HG03460 (cell line): ENCODE results near the gene PDGFC.

Experiments
- ATAC-seq: cut with Tn5 transposase; IDR thresholded peaks from one replicate; pipeline ENCODE4 v1.9.1; 2021; ENCODE audit not compliant: unreplicated experiment

PDGFC gene

DNA sequence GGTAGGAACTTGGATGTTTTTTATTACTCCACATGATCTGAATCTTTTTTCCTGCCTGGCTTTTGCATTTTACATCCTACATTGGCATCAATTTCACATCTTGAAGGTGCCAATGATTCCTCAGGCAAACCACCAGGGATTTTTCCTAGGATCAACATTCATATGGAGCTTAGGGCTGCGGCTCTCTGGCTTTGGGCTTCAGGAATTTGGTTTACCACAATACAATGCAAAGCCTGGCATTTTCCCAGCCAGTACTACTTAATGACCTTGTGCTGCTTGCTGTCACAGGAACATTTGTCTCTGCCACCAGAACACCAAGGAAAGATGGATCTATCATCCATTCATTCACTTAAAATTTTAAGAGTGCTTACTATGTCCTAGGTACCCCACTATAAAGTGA lies 180.7 kb downstream of the PDGFC start:
- no peak for ATAC-seq

DNA sequence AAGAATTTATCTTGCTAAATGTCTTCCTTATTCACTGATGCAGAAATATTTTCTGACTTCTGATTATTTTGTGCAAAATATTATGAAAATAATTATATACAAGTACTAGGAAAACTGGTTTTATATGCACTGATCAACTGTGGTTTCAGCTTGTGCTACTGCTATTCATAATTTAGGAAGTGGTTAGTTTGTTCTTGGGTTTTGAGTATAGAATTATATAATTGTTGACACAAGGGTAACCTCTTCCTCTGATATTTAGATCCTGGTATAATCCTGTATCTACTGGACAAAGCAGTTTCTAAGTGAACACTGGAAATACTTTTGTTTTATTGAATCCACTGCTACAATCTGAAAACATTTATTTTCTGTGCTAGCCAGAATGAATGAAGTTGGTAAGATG lies 182.8 kb downstream of the PDGFC start:
- ATAC-seq = no peak

DNA sequence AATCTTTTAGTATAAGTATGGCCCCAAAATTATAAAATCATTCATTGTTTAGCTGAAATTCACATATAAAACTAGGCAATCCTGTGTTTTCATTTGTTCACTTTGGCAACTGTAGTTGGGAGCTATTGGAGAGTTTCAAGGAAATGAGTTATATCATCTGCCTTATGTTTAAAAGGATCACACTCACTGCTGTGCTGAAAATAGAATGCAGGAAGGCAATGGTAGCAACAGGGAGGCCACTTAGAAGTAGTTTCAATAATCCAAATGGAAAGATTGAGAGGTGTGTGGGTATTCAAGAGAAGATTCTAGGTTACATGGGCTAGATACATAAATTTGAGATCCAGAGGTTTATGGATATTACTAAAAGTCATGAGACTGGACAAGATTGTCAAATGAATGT lies 184.9 kb downstream of the PDGFC start:
- no peak for ATAC-seq

DNA sequence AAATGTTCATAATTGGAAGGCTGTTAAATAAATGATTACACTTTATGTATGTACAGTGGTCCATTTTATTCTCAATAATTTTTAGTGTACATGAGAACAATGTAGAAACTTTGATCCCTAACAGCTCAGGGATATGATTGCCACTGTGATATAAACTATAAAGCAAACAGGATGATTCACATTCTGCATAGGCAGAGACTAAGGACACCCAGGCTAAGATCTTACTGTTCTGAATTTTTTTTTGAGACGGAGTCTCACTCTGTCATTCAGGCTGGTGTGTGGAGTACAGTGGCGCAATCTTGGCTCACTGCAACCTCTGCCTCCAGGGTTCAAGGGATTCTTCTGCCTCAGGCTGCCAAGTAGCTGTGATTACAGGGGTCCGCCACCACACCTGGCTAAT lies 186.6 kb downstream of the PDGFC start:
- no peak for ATAC-seq

DNA sequence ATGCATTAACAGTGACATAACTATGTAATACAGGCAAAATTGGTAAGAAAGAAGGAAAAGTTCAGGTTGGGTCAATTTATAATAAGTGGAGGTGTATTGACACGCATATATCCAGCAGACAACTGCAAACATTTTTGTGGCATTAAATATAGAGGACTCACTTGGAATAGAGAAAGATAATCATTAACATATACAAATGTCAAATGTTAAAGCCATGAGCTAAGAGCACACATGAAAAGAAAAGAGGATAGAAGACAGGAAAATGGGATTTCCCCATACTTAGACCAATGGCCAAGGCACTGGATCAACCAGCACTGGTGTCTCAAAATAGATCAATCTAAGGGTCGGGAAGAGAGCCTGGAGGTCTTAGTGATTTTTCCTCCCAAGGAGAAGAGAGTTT lies 187.6 kb downstream of the PDGFC start:
- ATAC-seq = no peak

DNA sequence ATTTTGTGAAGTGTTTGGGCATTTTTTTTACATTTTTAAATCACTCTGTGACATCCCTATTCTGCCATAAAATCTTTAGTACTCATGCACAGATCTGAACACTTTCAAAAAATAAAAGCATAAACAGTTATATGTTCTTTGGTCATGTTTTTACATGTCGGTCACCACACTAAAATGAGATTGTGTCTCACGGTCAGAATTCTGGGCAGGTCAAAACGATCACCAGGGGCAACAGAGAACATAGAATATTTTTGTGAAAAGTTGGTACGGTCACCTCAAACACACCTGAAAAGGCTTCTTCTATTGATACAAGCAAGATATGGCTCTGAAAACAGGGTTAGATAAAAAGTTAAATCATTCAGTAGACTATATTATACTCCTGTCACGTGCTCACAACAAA lies 189.1 kb downstream of the PDGFC start:
- ATAC-seq = no peak

DNA sequence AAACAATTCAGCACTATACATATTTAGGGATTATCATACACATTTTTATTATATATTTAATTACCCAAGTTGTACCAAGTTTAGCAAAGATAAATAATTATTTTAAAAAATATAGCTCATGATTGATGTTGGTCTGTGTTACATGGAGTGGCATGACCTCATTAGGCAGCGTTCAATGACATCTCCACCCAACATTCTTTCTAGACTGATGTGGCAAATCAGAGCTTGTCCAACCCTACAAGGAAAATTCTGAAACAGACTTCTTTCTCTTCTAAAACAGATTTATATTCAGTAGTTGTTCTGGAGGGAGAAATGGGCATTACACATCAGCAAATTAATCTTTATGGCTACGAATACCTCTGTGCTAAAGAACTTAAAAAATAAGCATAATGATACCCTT lies 189.7 kb downstream of the PDGFC start:
- ATAC-seq = no peak

DNA sequence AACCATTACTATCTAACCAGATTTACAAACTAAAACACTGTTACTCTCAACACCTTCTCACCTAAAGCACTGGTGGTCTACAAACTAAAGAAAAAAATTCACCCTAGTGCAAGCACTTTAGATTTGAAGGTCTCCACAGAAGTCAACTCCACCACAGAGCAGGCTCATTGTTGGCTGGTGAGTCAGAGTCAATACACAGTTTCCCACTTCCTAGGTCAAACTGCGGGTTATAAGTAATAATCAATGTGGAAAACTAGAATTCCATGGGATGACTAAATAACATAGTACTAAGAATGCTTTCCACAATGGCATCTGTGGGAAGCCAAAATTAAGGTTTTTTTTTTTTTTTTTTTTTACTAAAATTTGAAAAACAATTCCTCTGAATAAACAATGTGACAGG lies 191.8 kb downstream of the PDGFC start:
- no peak for ATAC-seq

DNA sequence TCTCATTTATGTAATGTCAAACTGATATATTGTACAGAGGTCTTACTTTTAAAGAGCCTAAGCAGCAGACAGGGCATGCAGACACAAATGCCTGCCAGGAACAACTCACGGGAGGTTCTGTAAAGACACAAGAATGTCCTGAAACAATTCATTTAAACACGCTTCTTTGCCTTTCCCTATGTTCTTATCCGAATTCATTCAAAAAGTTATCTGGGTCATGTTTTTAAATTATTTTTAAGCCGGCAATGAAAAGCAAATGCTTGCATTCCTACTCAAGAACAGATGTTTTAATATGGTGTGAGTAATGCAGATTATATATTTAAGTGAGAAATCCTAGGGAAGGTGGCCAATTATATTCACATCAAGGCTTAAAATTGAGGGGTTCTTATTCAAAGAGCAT lies 192.6 kb downstream of the PDGFC start:
- no peak for ATAC-seq

DNA sequence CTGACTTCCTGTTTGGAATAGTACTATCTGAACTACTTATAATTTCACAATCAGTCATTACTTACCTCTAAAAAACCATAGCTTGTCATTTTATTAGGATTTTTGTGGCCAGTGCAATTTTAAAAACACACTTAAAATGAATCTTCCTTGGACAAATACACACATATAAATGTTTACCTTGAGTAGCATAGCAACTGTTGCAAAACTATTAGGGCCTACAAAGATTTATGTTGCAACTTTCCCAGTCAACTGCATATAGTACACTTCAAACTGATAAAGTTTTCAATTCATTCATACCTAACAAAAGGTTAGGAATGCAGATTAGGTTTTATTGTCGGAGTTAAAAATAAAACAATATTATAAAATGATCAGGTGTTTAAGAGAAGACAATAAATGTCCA lies 193.0 kb downstream of the PDGFC start:
- ATAC-seq = no peak

DNA sequence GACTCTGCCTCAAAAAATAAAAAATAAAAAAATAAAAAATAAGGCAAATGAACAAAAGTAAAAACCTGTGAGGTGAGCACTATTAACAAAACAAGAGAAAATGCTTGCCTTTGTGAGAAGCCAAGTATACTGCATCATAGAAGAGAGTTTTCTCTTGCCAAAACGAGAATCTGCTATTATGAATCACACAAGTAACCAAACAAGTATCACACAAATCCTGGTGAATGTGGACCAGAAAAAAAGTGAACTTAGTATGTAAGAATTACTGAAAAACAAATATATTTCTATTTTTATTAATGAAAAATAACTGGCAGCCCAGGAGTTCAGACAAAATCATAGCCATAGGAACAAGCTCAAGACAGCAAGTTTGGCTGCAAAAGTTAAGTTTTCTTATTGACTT lies 193.5 kb downstream of the PDGFC start:
- no peak for ATAC-seq

DNA sequence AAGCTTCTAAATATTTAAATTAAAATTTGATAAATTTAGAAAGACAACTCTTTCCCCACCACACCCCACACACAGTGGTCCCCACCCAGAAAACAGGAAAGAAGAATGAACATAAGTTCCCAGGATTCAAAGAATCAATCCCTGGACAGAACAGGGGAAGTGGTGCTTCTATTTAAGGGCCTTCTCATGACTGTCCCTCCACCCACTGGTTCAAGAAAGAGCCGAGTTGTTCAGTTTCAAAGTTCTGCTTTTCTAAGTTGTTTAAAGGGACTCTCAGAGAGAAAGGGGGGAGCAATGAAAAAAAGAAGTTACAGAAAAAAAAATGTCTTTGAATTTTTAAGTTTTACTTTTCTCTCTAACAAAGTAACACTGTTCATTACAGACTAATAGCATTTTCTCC lies 195.8 kb downstream of the PDGFC start:
- no peak for ATAC-seq

DNA sequence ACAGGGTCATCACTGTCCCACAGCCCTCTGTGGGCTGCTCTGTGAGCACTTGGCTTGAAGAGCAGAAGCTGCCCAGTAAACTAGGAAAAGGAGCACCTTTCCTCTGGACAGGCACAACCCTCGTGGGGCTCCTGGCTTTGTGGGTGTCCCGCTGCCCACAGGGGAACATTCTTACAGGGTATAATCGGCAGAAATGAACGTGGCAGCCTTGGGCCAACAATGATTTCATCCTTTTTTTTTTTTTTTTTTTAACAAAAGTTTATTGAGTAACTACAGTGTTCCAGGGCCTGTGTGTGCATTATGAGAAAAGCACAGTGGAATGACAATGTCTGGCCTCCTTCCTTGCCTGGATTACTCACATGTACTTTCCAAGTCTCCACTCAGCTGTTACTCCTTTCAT lies 197.2 kb downstream of the PDGFC start:
- ATAC-seq = no peak

DNA sequence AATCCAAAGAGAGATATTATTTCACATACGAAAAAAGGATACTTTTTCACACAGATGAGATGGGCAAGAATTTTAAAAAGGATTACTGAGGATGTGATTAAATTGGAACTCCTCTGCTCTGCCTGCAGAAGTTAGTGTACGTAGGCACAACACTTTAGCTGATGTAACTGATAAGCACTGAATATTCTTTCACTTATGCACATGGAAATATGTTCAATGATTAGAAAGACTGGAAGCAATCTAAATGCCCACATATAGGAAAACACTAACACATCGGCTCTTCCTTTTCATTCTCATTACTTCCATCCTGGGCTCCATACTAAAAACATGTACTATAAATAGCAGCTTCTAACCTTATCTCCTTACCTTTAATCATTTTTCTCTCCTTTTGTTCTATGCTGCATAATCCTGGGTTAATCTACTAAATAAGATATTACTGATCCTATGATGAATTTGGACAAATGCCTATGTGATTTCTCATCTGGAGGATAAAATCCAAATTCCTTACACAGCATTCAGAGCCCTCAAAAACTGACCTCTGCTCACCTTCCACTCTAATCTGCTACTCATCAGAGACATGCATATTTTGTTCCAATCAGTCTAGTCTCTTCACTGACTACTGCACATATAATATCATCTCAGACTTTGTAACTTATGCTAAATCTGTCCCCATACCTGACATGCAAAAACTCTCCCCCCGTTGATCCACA lies 197.8 kb downstream of the PDGFC start:
- no peak for ATAC-seq

DNA sequence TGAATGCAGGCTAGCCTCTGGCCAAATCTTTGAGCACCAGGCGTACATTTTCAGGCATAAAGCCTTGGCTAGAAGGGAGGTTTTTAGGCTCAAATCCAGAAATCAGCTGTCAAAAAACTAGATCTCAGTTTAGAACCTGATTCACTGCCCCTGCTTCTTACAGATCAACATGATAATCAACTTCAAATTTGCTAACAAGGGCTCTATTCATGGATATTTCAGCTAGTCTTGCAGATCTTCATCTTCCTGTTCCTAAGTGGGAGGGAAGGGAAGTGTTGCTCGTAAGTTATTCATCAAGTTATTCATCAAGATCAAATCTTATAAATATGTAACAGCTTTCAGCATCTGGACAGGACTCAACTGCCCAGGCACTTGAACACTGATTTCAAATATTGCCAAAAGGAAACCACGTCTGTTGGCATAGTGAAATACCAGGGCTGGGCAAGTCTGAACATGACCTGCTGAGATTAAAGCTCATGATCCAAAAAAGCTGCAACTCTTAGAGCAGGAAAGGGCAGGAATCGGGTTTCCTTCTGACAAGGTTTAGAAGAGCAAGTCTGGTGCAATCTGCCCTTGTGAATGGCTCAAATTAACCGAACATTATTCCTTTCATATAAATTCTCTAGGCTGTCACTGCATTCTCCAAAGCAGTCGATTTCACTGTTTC lies 200.3 kb downstream of the PDGFC start:
- no peak for ATAC-seq

DNA sequence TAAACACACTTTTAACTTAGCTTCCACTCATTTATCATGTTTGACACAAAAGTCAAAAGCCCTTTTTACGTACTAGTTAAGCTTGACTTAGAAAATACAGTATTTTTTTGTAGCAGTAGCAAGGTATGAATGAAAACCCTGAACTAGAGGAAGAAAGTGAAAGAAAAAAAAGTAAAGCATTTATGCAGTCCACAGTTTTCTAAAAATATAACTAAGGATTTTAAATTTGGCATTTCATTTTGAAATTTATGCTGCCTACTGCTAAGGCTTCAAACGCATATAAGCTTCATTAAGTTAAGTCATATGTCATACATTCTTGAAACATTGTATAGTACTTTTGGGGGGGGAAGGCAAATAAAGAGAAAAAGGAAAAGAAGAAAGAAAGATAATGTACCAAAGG lies 201.5 kb downstream of the PDGFC start:
- no peak for ATAC-seq

DNA sequence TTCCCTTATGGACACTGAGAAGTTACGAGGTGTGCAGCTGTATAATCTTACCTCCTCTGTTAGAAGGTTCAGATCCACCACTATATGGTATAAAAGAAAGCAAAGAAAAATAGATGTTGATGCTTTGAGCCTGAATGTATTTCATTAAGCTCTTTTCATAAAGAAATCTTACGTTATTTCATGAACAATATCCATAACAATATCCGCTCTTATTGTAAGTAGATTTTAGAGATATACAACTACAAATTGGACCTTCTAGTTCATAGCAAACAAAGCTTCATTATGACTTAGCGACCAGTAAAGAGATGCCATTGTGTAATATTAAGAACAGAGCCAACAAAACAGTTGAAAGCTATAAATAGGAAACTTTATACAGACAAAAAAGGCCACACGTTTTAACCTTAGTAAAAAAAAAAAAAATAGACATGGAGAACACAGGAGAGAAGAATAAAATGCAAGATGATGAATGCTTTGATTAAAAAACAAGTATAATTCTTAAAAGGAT lies 203.6 kb downstream of the PDGFC start:
- ATAC-seq = no peak

DNA sequence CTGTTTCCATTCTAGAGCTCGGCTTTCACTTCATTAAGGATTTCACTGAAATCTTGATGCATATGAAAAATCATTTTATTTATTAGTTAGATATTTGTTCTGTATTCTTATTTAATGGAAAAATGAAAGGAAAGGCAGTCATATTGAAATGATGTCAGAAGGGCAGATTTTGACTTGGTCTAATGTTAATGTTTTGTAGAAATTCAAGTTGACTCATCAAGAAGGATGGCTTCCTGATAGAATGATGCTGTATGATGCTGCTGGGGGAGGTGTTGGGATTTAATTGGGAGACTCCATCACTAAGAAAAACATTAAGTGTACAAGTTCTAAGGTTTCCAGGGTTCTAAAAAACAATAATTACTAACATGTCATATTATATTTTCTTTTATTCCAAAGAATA lies 204.8 kb downstream of the PDGFC start:
- no peak for ATAC-seq

DNA sequence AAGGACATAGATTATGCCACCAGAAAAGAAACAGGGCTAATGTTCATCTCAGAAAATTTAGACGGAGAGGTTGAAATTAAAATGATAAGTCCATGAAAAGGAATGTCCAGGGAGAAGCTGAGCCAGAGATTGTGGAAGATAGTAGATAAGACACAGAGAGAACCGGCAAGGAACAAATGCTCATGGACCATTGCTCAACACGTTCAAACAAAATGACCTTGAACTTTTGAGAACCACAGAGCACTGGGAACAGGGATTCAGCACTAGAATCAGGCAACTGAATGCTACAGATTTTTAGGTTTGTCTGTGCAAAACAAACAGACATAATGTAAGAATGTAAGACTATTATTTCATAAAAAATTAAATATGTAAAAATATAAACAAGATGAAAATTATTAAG lies 206.3 kb downstream of the PDGFC start:
- no peak for ATAC-seq

DNA sequence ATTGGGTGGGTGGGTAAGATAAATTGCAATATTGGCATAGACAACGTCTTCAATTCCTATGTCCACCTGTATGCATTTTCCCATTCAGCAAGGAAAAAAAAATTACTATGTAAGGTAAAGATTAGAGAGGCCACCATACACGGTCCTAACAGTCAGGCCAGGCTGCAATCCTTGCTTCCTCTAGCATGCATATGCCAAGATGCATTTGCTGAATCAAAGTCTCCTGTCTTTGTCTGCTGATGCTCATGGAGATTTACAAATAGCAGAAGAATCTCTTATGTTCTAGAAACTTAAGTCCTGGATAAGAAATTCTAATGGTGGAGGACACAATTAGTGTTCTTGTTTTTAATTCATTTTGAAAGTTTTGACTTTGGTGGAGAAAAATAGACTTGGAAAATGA lies 206.8 kb downstream of the PDGFC start:
- ATAC-seq = no peak

DNA sequence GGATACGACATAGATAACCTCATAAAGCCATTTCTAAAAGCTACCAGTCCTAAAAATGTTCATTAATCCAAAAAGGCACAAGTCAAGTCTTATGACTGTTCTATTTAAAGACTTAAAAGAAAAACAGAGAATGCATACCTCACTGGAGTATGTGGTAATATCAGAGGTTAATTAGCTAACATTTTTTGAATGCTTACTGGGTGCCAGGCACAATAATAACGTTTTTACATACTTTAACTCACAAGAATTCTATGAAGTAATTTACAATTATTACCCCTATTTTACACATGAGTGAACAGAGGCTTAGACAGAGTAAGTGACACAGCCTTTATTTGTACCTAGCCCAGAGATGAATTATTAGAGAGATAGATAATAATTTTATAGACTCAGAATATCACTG lies 207.5 kb downstream of the PDGFC start:
- no peak for ATAC-seq

DNA sequence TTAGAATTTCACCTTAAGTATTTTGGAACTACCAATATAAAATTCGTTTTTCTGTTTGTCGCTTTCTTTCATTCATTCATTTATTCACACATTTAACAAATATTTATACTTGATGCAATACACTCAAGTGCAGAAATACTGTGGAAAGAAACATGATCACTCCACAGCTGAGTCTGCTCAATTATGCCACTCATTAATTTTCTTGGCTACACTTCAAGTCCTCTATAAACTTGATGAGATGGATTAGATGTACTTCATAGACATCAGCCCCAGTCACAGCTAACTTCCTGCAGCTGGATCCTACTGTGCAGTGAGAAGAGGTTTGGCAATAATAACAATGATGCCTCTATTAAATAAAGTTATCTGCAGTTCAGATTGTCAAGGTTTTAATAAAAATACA lies 208.1 kb downstream of the PDGFC start:
- no peak for ATAC-seq

DNA sequence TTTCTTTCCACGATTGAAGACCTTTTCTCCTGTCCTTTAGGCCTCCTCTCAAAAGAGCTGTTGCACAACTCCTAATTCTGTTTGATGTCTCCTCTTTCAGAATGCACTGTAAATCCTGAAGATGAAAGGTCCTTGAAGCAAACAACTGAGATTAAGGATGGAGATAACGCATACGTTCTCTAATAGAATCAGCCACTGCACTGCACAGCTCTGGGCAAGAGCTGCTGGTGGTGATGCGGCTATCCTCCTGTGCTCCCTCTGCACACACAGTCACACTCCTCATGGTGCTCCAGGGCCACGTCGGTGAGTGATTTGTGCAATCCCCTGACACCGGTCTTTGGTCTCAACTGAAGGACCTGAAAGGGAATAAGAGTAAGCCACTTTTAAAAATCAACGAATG lies 208.7 kb downstream of the PDGFC start:
- ATAC-seq = no peak
